NOMO-1 treated with dmso at 0.1 percent for 144 hours (cell line): ENCODE results near the gene ULK1.

Experiments used
- DNase-seq: peaks from one replicate; lab custom pipeline; 2025; ENCODE audit not compliant: unreplicated experiment; lab: John Stamatoyannopoulos, UW

ULK1 gene

GRCh38 chr12:131894313-131894860, at the start of gene ULK1:
TSS of gene ULK1 (plus strand) at chr12:131894622. CDS start at chr12:131895002, 380 bp downstream.
- peak; percentile 82 for DNase-seq

- no peak for DNase-seq
Observed at GRCh38 chr12:131844656-131845055, 49.8 kb upstream of the ULK1 start.

GRCh38 chr12:131845121-131845520, 49.3 kb upstream of the ULK1 start:
- no peak for DNase-seq

- DNase-seq = no peak
Observed at GRCh38 chr12:131847456-131847855, 47.0 kb upstream of the ULK1 start.

GRCh38 chr12:131848753-131849152, 45.7 kb upstream of the ULK1 start:
- DNase-seq = no peak

- no peak for DNase-seq
Observed at GRCh38 chr12:131849700-131850553, 44.5 kb upstream of the ULK1 start.

- no peak for DNase-seq
Observed at GRCh38 chr12:131850856-131851559, 43.4 kb upstream of the ULK1 start.

GRCh38 chr12:131851741-131852550, 42.5 kb upstream of the ULK1 start:
- no peak for DNase-seq

- no peak for DNase-seq
Observed at GRCh38 chr12:131852551-131853299, 41.7 kb upstream of the ULK1 start.

GRCh38 chr12:131853832-131854797, 40.3 kb upstream of the ULK1 start:
- no peak for DNase-seq

GRCh38 chr12:131854861-131855476, 39.5 kb upstream of the ULK1 start:
- no peak for DNase-seq

- DNase-seq = no peak
Observed at GRCh38 chr12:131855521-131856142, 38.8 kb upstream of the ULK1 start.

GRCh38 chr12:131856366-131857097, 37.9 kb upstream of the ULK1 start:
- no peak for DNase-seq

- no peak for DNase-seq
Observed at GRCh38 chr12:131857908-131858850, 36.2 kb upstream of the ULK1 start.

- peak; percentile 45 for DNase-seq
Observed at GRCh38 chr12:131860472-131861260, 33.8 kb upstream of the ULK1 start.
